D721Med (cell line): ENCODE measurements around the gene PSMD8.

Experiments
- DNase-seq: peaks from one replicate; pipeline ENCODE4 v3.0.0; 2011; ENCODE audit warnings: low spot score; ENCODE audit not compliant: insufficient read length
- FAIRE-seq: peaks from 2 replicates; lab custom pipeline; 2011; peaks lifted over from hg19 to GRCh38; lab: Jason Lieb, UNC
- TF ChIP-seq, protein P1 (sequence below): IDR thresholded peaks from 2 replicates; pipeline ENCODE4 v1.5.1; 2012; ENCODE audit warnings: mild to moderate bottlenecking, control low read depth; ENCODE audit not compliant: insufficient read depth; ENCODE audit errors: missing control alignments

PSMD8 gene

DNA sequence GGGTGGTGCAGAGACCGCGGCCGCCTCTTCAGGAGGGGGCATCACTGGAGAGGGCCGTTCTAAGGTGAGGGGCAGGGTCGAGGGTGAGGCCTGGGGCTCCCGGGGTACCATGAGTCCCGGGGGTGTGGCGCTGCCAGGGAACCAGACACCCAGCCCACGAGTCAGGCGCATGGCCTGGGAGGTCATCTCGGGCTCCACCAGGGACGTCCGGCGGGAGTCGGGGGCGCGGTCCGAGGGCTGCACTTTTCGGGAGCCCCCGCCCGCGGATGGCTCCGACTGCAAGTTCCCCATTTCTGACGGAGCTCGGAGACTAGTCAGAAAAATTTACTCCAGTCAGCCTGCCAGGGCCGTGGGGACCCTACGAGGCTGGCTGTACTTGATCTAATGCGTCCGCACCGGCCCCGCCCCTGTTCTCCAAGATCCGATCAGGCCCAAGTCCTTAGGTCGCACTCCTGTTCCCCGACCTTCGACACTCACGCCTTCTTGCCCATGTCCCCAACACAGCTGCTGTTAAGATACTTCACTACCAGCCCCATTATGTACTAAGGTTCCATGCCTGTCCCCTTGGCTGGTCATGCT is 12.7 kb downstream of the PSMD8 start:
- FAIRE-seq (no peak), DNase-seq (no peak)
- TF ChIP-seq, protein P1, sequence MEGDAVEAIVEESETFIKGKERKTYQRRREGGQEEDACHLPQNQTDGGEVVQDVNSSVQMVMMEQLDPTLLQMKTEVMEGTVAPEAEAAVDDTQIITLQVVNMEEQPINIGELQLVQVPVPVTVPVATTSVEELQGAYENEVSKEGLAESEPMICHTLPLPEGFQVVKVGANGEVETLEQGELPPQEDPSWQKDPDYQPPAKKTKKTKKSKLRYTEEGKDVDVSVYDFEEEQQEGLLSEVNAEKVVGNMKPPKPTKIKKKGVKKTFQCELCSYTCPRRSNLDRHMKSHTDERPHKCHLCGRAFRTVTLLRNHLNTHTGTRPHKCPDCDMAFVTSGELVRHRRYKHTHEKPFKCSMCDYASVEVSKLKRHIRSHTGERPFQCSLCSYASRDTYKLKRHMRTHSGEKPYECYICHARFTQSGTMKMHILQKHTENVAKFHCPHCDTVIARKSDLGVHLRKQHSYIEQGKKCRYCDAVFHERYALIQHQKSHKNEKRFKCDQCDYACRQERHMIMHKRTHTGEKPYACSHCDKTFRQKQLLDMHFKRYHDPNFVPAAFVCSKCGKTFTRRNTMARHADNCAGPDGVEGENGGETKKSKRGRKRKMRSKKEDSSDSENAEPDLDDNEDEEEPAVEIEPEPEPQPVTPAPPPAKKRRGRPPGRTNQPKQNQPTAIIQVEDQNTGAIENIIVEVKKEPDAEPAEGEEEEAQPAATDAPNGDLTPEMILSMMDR = no peak

GRCh38 chr19:38387550-38388348 is 13.4 kb downstream of the PSMD8 start, which contains the start of gene GGN:
TSS of gene GGN (minus strand) at chr19:38388034. CDS start at chr19:38387261, 773 bp downstream.
- FAIRE-seq (no peak), DNase-seq (peak; percentile 97)
- TF ChIP-seq, protein P1 = no peak

GRCh38 chr19:38388349-38389100 is 14.2 kb downstream of the PSMD8 start, which contains the start of gene SPRED3:
TSS of gene SPRED3 (plus strand) at chr19:38388697. CDS start at chr19:38390303, 1,606 bp downstream.
- FAIRE-seq (no peak), DNase-seq (peak; percentile 81)
- TF ChIP-seq, protein P1 = peak; percentile 0

DNA sequence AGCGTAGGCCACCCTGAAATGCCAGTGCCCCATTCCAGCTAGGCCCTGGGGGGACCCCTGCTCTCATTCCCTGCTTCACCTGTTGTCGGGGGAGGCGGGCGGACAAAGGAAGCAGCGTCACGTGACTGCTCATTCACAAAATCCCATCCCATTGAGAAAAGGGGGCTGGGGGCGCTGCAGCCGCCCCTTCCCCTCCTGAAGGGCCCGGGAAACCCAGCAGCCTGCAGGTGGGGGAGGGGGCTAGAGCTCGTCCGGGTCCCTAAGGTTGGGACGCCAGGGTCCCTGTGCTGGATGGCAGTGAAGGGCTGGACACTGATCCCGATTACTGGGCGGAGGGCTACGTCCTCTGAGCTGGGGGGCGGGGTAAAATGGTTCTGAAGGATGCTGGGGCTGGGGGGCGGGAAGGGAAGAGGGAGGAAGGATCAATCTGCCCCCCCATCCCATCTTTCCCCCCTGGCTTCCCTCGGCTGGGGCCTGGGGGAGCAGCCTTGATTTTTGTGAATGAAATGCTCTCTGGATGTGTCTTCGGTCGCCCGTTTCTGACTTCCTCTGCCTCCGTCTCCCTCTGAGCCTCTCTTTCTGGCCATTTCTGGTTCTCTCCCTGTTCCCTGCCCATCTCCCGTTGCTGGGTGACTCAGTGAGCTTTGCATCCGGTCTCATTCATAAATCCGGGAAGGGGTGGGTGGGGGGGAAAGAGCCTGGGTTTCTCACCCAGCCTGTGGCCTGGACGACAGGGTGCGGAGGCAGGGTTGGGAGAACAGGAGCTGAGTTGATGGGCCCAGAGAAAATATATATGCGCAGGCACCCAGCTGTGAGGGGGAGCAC is 14.9 kb downstream of the PSMD8 start:
- DNase-seq (peak; percentile 67), FAIRE-seq (no peak)
- TF ChIP-seq, protein P1 = no peak

DNA sequence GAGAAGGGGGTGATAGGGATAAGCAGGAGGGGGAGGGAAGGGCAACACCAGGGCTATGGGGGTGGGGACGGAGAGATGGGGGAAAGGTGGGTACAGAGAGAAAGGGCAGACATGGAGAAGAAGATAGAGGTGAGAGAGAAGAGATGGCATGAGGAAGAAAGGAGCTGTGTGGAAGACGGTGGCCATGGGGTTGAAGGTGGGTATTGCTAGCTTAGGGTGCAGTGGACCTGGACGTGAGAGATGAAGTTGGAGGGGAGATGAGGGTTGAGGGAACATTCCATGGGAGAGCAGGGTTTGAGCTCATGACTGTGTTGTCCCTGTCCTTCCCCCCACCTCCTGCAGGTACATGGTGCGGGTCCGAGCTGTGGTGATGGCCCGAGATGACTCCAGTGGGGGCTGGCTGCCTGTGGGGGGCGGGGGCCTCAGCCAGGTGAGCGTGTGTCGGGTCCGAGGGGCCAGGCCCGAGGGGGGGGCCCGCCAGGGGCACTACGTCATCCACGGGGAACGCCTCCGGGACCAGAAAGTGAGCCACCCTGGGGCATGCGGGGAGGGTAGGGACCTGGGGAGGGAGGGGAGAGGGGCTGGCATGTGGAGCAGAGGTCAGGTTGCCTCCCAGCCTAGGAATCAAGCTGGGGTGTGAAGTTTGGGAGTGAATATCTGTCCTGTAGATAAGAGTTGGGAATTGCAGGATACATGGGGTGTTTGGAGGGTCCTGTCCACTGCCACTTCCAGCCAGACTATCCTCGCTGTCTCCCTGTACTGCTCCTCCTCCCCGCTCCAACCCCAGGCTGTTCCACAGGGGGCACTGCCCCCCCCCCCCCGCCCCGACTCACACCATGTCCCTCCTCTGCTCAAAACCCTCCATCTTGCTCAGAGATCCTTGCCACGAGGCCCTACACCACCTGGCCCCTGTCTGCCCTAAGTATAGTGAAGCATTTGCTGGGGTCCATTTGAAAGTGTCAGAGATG is 15.9 kb downstream of the PSMD8 start:
- TF ChIP-seq, protein P1 = no peak
- DNase-seq (no peak), FAIRE-seq (no peak)
